ENCODE measurements around the gene HOXA9.

- TF ChIP-seq CTCF (IDR thresholded peaks at IDR 0.05) (no peak), POLR2A (IDR thresholded peaks at IDR 0.05) (no peak), POLR2AphosphoS5 (IDR thresholded peaks at IDR 0.05) (no peak), EP300 (IDR thresholded peaks at IDR 0.05) (no peak)
These were observed 48.1 kb downstream of the HOXA9 start for GRCh38 chr7:27116962-27117886.
